Measurements from ENCODE around the gene FAM124B. TPM values are rescaled to one million over a fixed set of nuclear protein-coding genes. Genes with fewer than 3 reads are reported as not detected.
A peak's percentile ranks its signal among the peaks of the same experiment; 100 is the strongest.

Gene FAM124B
- 1.1 TPM for total RNA-seq
- long read RNA-seq, partial matches to known transcripts: 0 of 3 reads
- long read RNA-seq, other reads (novel, unspliced or antisense): 0 of 3 reads

- H3K36me3 ChIP-seq: no peaks in the 10 kb centered on the region
- no peaks in the 10 kb centered on the region for H3K27me3 ChIP-seq (ENCODE audit: low read depth)
- peak; percentile 64 for DNase-seq
- no peak for TF ChIP-seq CTCF (IDR thresholded peaks at IDR 0.05; ENCODE audit: borderline replicate concordance)
- peak within 1 kb of the TSS; percentile 66 for H3K4me3 ChIP-seq
- H3K27ac ChIP-seq (replicated peaks): peak within 1 kb of the TSS; percentile 83
- intact Hi-C loops (cut with micrococcal nuclease): no loop called here
- H3K4me1 ChIP-seq: peaks cover 25% of the 10 kb centered on the region
- peaks cover 4% of the 10 kb centered on the region for H3K9me3 ChIP-seq (replicated peaks)
Observed at GRCh38 chr2:224401641-224402342, at the start of gene FAM124B. FAM124B (minus strand) TSS chr2:224402107; CDS start chr2:224401768, 339 bp downstream.

- Histone ChIP-seq H3K4me1 (no peaks in the 10 kb centered on the region), H3K27me3 (ENCODE audit: low read depth) (peaks cover 7% of the 10 kb centered on the region)
- intact Hi-C loops (cut with micrococcal nuclease): loop anchor here (5.0 kb wide), 1 partner anchor 77 kb away; no protein-coding TSS in a partner anchor
Observed at GRCh38 chr2:224449212-224450147, 47.6 kb upstream of the FAM124B start.

GRCh38 chr2:224448236-224448635 lies 46.3 kb upstream of the FAM124B start:
- TF ChIP-seq CTCF (IDR thresholded peaks at IDR 0.05; ENCODE audit: borderline replicate concordance): no peak
- H3K9me3 ChIP-seq (replicated peaks): peaks cover 5% of the 10 kb centered on the region
- DNase-seq: no peak
- H3K4me1 ChIP-seq: no peaks in the 10 kb centered on the region
- intact Hi-C loops (cut with micrococcal nuclease): loop anchor here (5.0 kb wide), 1 partner anchor 76 kb away; no protein-coding TSS in a partner anchor
- H3K27me3 ChIP-seq (ENCODE audit: low read depth): peaks cover 19% of the 10 kb centered on the region
- no peaks in the 10 kb centered on the region for H3K36me3 ChIP-seq
- no peak overlapping the region for H3K27ac ChIP-seq (replicated peaks)
- H3K4me3 ChIP-seq: no peak overlapping the region

More at GRCh38 chr2:224449212-224450147, 47.6 kb upstream of the FAM124B start:
- TF ChIP-seq CTCF (IDR thresholded peaks at IDR 0.05; ENCODE audit: borderline replicate concordance): peak; percentile 66
- H3K9me3 ChIP-seq (replicated peaks): peaks cover 11% of the 10 kb centered on the region
- no peaks in the 10 kb centered on the region for H3K36me3 ChIP-seq
- no peak for DNase-seq
- no peak overlapping the region for H3K4me3 ChIP-seq
- no peak overlapping the region for H3K27ac ChIP-seq (replicated peaks)

- peaks cover 34% of the 10 kb centered on the region for H3K27me3 ChIP-seq (ENCODE audit: low read depth)
- no peak for TF ChIP-seq CTCF (IDR thresholded peaks at IDR 0.05; ENCODE audit: borderline replicate concordance)
- no peak overlapping the region for H3K27ac ChIP-seq (replicated peaks)
- intact Hi-C loops (cut with micrococcal nuclease): loop anchor here (5.0 kb wide), 1 partner anchor 72 kb away; no protein-coding TSS in a partner anchor
- H3K4me1 ChIP-seq: peaks cover 12% of the 10 kb centered on the region
- H3K36me3 ChIP-seq: no peaks in the 10 kb centered on the region
- H3K4me3 ChIP-seq: no peak overlapping the region
- DNase-seq: no peak
- H3K9me3 ChIP-seq (replicated peaks): no peaks in the 10 kb centered on the region
Observed at GRCh38 chr2:224444783-224445182, 42.9 kb upstream of the FAM124B start.

- no peaks in the 10 kb centered on the region for H3K36me3 ChIP-seq
- intact Hi-C loops (cut with micrococcal nuclease): no loop called here
Observed at GRCh38 chr2:224444021-224444420, 42.1 kb upstream of the FAM124B start.

More at GRCh38 chr2:224444021-224444420, 42.1 kb upstream of the FAM124B start:
- DNase-seq: no peak
- no peak for TF ChIP-seq CTCF (IDR thresholded peaks at IDR 0.05; ENCODE audit: borderline replicate concordance)
- Histone ChIP-seq H3K27ac (replicated peaks) (no peak overlapping the region), H3K9me3 (replicated peaks) (no peaks in the 10 kb centered on the region), H3K4me3 (no peak overlapping the region), H3K27me3 (ENCODE audit: low read depth) (peaks cover 34% of the 10 kb centered on the region), H3K4me1 (peaks cover 12% of the 10 kb centered on the region)
